Measurements from ENCODE around the gene PCYT1A.
"Not testable (repeated sequence)": the region's sequence is repeated elsewhere in the genome, so short reads cannot be mapped to it uniquely, and the experiment has no call there.

Gene PCYT1A

DNA sequence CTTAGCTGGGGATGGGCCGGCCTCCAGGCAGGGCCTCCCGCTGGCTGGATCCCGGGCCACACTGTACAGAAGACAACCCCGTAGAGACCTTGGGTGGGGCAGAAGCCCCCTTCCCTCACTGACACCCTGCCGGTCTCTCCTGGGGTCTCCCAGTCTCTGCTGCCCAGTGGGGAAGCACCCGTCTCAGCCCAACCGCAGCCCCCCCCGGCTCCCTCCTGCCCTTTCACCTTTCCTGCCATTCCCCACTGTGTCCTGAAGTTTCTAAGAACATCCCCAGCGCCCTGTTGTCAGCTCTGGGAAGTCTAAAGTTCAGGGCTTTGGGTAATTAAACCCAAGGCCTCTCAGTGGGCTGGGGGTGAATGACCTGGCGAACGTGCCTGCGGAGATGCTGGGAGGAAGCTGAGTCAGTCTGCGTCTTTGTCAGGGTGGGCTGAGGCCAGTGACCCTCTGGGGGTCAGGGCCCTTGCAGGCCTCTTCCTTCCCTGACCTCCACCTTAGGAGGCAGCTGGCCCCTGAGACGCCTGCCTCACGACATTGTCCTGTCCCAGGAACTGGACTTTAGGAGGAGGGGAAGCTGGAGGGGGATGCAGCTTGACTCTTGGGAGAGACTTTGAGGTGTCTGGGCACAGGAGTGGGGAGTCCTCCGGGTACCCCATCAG is 72.6 kb downstream of the PCYT1A start:
- DNase-seq (ENCODE audit: low spot score) = peak; percentile 77

- DNase-seq (ENCODE audit: low spot score) = no peak
Observed at GRCh38 chr3:196210673-196211556, 76.6 kb downstream of the PCYT1A start, which contains the start of gene ZDHHC19. ZDHHC19 (minus strand) TSS chr3:196211400; CDS start chr3:196211315, 85 bp downstream.

GRCh38 chr3:196209944-196210672 is 77.4 kb downstream of the PCYT1A start:
- not testable (repeated sequence) for DNase-seq (ENCODE audit: low spot score)

DNA sequence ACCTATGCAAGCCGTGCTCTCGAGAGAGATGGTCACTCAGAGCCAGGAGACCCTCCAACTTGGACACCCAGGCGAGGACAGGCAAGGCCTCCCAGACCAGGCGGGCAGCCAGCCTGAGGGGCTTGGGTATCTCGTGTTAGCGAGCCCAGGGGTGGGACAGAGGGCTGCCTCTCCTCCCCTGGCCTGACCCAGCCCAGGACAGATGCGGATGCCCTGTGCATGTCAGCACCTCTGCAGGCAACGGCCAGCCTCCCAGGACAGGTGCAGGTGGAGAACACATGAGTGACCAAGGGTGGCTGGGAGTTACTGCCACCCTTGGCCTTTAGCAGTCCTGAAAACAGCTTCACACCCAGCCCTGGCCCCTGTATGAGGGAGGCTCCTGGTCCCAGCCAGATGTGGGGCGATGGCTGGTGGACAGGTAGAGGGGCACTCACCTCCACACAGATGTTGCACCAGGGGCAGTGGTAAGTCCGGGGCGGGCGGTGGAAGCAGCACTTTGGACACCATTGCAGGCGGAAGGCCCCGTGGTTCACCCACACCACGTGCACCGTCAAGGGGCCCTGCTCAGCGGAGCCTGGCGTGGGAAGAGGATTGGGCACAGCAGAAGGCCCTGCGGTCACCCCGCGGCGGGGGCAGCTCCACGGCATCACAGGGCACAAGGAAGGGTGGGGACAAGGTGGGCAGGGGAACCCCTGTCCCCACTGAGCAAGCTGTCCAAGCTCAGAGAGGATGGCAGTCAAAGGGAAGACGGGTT is 78.4 kb downstream of the PCYT1A start:
- DNase-seq (ENCODE audit: low spot score) = no peak

- peak; percentile 88 for DNase-seq (ENCODE audit: low spot score)
Observed at GRCh38 chr3:196207833-196208607, 79.5 kb downstream of the PCYT1A start.

DNA sequence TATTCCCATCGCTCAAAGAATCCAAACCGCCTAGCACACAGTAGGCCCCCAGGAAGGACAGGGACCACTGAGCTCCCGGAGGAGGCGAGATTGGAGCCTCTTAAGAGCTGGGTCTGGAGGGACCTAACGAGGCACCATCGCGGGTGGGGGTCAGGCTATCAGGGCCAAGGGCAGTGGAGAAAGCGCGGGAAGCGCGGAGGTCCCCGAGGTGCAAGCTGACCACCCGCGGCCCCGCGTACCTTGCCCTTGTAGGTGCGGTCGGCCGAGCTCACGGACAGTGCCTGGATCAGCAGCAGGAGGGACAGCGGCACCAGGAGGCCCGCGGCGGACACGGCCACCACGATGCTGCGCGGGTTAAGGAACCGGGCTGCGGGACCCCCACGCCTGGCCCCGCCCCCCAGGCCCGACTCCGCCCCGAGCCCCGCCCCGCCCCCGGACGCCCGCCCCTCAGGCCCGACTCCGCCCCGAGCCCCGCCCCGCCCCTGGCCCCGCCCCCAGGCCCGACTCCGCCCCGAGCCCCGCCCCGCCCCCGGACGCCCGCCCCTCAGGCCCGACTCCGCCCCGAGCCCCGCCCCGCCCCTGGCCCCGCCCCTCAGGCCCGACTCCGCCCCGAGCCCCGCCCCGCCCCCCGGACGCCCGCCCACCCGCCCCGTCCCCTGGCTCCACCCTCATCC is 80.2 kb downstream of the PCYT1A start:
- DNase-seq (ENCODE audit: low spot score) = peak; percentile 40

GRCh38 chr3:196205442-196206205 is 81.9 kb downstream of the PCYT1A start:
- DNase-seq (ENCODE audit: low spot score) = not testable (repeated sequence)

GRCh38 chr3:196203846-196204245 is 83.7 kb downstream of the PCYT1A start:
- DNase-seq (ENCODE audit: low spot score) = no peak

DNA sequence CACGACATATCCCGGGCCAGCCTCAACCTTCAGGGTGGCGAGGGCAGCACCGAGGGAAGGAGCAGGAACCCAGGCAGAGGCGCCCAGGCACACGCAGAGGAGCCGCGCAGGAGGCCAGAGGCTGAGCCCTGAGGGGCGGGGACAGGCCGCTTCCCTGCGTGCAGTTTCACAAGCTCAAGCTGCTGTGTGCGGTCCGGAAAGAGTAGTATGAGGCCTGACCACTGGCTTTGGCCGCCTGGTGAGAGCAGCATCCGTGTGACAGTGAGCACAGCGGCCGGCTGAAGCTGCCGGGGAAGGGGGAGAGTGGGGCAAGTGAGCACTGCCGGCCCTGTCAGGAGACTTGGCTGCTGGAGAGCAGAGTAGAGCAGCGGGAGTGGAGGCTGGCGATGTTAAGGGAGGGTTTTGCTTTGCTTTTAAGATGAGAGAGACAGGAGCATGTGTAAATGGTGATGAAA is 85.0 kb downstream of the PCYT1A start:
- DNase-seq (ENCODE audit: low spot score) = no peak

GRCh38 chr3:196198771-196199753 is 88.5 kb downstream of the PCYT1A start:
- DNase-seq (ENCODE audit: low spot score) = no peak

- no peak for DNase-seq (ENCODE audit: low spot score)
Observed at GRCh38 chr3:196198081-196198675, 89.3 kb downstream of the PCYT1A start.

GRCh38 chr3:196197524-196197923 is 90.0 kb downstream of the PCYT1A start:
- DNase-seq (ENCODE audit: low spot score) = no peak

DNA sequence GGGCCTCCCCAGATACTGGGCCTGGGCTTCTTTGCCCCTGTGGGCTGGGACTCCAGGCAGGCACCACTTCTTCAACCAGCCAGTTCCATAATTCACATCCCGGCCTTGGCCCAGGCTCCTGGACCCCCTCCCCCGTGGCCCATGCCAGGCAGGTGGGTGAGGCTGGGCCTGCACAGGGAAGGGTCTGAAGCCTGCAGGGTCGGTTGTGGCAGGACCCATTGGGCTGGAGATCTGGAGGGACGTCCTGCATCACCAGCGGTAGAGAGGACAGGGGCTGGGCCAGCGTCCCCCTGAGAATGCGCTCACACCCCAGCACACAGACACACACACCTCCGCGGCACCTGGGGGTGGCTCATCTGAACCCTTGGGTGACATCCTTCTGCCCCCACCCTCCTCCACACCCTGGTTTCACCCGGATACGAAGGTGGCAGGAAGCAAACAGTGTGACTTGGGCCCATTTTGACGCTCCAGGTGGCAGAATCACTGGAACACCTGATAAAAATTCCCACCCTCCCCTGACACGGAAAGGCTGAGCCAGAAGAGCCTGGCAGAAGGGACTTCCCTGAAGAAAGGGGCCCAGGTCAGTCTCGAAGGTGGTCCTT is 91.8 kb downstream of the PCYT1A start:
- DNase-seq (ENCODE audit: low spot score) = no peak

DNA sequence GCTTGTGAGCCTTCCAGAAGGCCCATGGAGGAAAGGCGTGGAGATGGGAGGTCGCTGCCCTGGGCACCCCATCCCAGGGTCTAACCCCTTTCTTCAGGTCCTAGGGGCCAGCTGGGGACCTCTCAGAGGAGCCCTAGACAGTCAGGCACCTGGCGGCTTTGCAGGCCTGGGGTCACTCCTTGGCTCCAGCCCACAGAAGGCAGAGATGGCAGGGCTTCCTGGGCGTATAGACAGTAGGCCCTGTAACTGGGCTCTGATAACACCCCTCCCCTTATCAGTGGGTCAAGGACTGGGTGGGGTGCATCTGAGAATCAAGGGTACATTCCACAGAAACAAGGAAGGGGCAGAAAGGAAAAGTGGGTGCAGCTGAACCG is 93.0 kb downstream of the PCYT1A start:
- DNase-seq (ENCODE audit: low spot score) = no peak

- DNase-seq (ENCODE audit: low spot score) = no peak
Observed at GRCh38 chr3:196193736-196194541, 93.6 kb downstream of the PCYT1A start.

- no peak for DNase-seq (ENCODE audit: low spot score)
Observed at GRCh38 chr3:196193133-196193735, 94.3 kb downstream of the PCYT1A start.
